ENCODE measurements around the gene DPYSL5. TPM values are rescaled to one million over a fixed set of nuclear protein-coding genes. Genes with fewer than 3 reads are reported as not detected.

DPYSL5 gene
- total and polyA plus RNA-seq, 10 of the 15 experiments (the other 5 are each of a cell fraction or from before 2014, with no cell fraction given) = not detected

GRCh38 chr2:26885651-26886329 is 37.9 kb downstream of the DPYSL5 start:
- RAD21 ChIA-PET (ENCODE audit: unreplicated experiment) = no interaction called here
- no peaks in the 10 kb centered on the region for H4K20me1 ChIP-seq (ENCODE audit: control insufficient read depth, insufficient read depth)
- H3K9me3 ChIP-seq (replicated peaks; ENCODE audit: control insufficient read depth, insufficient read depth, low read length) = no peaks in the 10 kb centered on the region
- TF ChIP-seq BCL3 (IDR thresholded peaks at IDR 0.05; ENCODE audit: borderline replicate concordance, insufficient read depth, low read depth, low read length, poor library complexity, severe bottlenecking) (no peak), MEF2A (IDR thresholded peaks at IDR 0.05; ENCODE audit: insufficient read depth, low read depth, low read length) (no peak), FOXK2 (IDR thresholded peaks at IDR 0.05) (no peak), CEBPZ (IDR thresholded peaks at IDR 0.05; ENCODE audit: low read depth, low read length) (no peak), ATF3 (IDR thresholded peaks at IDR 0.05; ENCODE audit: borderline replicate concordance, extremely low read depth, low read depth, low read length) (no peak), WRNIP1 (IDR thresholded peaks at IDR 0.05; ENCODE audit: borderline replicate concordance, low read depth, low read length) (no peak), SP1 (IDR thresholded peaks at IDR 0.05; ENCODE audit: low read depth, low read length) (no peak), PKNOX1 (IDR thresholded peaks at IDR 0.05) (peak; percentile 30; the same call in 1 of the 2 replicates), MTA2 (IDR thresholded peaks at IDR 0.05; ENCODE audit: low read depth) (peak; percentile 67), ATF2 (IDR thresholded peaks at IDR 0.05; ENCODE audit: low read length) (no peak), NKRF (conservative IDR thresholded peaks at IDR 0.05) (no peak), FOXM1 (IDR thresholded peaks at IDR 0.05; ENCODE audit: low read depth, low read length) (no peak), NFYB (IDR thresholded peaks at IDR 0.05; ENCODE audit: insufficient read depth, low read depth, low read length) (0 out of 2 replicates have a peak, but pooled peaks have one; percentile 35)
- CTCF ChIA-PET = interaction anchor here (0.6 kb wide), 1 partner anchor 130 kb away, joined by 3 read pairs; no protein-coding TSS in a partner anchor
- DNase-seq (ENCODE audit: low read depth, low spot score) (no peak), ATAC-seq (peak; percentile 70), FAIRE-seq (no peak)
- SMC1A ChIA-PET (ENCODE audit: uncharacterized antibody, unreplicated experiment) = no interaction called here
- POLR2A ChIA-PET = no interaction called here
- H3K9ac ChIP-seq (ENCODE audit: control insufficient read depth, insufficient read depth, low read length) = no peak overlapping the region
- peaks cover 9% of the 10 kb centered on the region for H3K4me1 ChIP-seq (ENCODE audit: control insufficient read depth, insufficient read depth, low read length)
- H3K36me3 ChIP-seq (ENCODE audit: control insufficient read depth in 2 of 2, insufficient read depth in 2 of 2, low read length in 1 of 2) = no peaks in the 10 kb centered on the region
- H2AFZ ChIP-seq (ENCODE audit: control insufficient read depth, low read depth, low read length) = no peak overlapping the region
- H3K27ac ChIP-seq (ENCODE audit: control insufficient read depth, insufficient read depth) = no peak overlapping the region
- no peak overlapping the region for H3K4me3 ChIP-seq
- 46% methylated on average over 5 of the region's 5 CpGs for WGBS (ENCODE audit: insufficient coverage, insufficient replicate concordance, low lambda C conversion rate, missing lambda C conversion rate)
- no peaks in the 10 kb centered on the region; a peak in 1 of 4 replicates for H3K27me3 ChIP-seq (replicated peaks in 1 of 2; ENCODE audit: control insufficient read depth in 2 of 2, insufficient read depth in 2 of 2, low read length in 1 of 2)
- H3K79me2 ChIP-seq (ENCODE audit: control insufficient read depth, insufficient read depth, low read length) = no peaks in the 10 kb centered on the region
- BruUV-seq (replicated peaks) = no TSS peak
- in situ Hi-C loops (cut with MboI) = no loop called here
- intact Hi-C loops (cut with micrococcal nuclease; ENCODE audit: unreplicated experiment) = no loop called here
- H3K4me2 ChIP-seq (ENCODE audit: control insufficient read depth, insufficient read depth) = no peak overlapping the region

All from GM12878 (cell line).